Stimulated activated CD4-positive, alpha-beta T cell treated with anti-CD3 and anti-CD28 coated beads, TNF-alpha, amount 100 ng/mL, for 4 hours (primary cell): Measurements from ENCODE around the gene MED7.
"Not testable (repeated sequence)": the region's sequence is repeated elsewhere in the genome, so short reads cannot be mapped to it uniquely, and the experiment has no call there.

Experiments used
- DNase-seq, 3 experiments: peaks; one replicate each; pipeline ENCODE4 v3.0.0-alpha.2; 2020; ENCODE audit warnings: low read depth in 3 of 3

The MED7 gene

DNA sequence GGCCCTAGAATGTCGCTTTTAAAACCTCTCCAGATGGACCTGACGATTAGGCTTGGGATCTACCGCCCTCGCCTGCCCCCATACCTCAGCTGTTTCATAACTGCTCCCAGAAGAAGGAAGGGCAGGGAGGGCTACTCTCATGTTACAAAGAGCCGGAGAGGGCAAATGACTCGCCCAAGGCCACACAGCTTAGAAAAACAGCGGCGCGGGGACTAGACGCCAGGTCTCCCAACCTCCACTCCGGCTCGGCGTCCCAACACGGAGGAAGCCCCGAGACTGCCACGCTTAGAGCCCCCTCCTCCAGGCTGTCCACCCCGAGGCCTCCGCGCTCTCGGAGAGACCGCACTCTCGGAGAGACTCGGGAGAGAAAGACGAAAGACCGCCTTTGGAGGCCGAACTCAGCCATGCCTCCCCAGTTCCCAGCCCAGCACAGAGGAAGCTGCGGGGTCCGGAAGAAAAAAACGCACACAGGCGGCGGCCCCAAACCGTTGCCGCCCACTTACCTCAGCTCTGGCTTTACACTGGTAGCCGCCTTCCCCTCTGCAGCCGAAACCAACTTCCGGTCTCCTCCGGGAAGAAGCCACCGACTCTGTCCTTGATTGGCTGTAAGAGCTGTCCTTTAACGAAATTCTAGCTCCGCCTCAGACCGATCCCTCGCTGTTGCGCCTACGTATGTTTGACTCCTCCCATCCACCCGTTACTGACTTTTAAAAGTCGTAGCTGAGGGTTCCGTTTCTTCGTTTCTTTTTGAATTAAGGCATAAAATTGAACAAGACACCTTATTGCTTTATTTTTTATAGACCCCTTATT is at the start of gene MED7:
TSS of gene MED7 (minus strand) at position 549 of the 810 bp plus-strand sequence. CDS start 3,434 bp downstream, outside the sequence.
- DNase-seq = peak; percentile 59 to 86 (median 84)

GRCh38 chr5:157189223-157189622 is 46.6 kb upstream of the MED7 start:
- DNase-seq = no peak

DNA sequence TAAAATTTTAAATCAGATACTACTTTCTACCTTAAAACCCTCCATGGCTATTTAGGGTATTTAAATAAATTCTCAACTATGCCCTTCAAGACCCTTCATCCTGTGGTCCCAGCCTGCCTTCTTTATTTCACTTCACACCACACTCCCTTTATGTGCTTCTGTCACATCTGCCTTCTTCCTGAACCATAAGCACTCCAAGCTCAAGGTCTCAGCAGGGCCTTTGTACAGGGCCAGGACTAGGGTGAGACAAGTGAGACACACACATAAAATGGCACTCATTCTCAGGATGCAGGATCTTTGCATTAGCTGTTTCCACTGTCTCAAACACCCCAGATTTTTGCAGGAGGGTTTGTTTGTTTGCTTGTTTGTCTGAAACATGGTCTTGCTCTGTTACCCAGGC is 45.6 kb upstream of the MED7 start:
- DNase-seq = no peak

DNA sequence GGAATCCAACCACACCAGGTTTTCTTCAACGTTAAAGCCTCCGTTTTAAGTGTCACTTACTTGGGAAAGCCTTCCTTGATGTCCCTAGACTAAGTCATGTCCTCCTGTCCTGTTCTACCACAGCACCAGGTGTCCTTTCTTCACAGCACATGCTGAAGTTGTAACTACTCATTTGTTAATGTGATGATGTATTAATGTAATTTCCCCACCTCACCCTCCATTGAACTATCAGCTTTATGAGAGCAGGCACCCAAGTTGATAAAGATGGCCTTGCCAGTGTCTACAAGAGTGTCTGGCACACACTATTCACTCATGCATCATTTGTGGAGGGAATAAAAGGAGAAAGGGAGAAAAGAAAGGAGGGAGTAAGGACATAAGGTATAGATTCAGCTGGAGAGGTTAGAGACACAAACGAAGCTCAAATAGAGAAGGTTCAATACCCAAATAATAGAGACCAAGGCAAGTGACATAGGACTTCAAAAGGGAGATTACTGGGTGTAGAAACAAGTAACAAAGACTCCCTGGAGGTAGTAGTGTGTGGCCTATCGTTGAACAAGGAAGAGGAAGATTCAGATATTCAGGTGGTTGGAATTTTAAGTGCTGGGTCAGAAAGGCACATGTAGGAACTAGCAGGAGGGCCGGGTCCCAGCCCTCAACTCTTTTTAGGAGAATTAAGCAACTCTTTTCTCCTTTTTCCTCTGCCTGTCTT is 44.5 kb upstream of the MED7 start:
- no peak for DNase-seq

DNA sequence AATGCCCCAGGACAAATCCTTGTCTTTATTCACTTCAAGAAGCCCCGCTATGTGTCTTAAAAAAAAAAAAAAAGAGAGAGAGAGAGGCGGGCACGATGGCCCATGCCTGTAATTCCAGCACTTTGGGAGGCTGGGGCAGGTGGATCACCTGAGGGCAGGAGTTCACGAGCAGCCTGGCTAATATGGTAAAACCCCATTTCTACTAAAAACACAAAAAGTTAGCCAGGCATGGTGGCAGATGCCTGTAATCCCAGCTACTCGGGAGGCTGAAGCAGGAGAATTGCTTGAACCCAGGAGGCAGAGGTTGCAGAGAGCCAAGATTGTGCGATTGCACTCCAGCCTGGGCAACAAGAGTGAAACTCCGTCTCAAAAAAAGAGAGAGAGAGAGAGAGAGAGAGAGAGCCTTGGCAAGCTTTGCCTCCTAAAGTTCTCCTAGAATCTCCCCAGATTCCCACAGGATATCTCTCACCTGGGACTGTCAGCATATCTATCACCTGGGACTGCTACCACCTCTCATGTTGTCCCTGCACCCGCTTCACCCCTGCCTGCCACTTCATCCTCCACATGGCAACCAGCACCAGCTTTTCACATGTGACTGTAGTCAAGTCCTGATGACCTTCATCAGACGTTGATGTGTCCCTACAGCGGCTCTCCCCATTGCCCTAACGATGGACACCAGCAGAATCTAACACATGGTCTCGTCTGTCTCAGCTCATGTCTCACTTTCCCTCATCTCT is 43.8 kb upstream of the MED7 start:
- no peak for DNase-seq

DNA sequence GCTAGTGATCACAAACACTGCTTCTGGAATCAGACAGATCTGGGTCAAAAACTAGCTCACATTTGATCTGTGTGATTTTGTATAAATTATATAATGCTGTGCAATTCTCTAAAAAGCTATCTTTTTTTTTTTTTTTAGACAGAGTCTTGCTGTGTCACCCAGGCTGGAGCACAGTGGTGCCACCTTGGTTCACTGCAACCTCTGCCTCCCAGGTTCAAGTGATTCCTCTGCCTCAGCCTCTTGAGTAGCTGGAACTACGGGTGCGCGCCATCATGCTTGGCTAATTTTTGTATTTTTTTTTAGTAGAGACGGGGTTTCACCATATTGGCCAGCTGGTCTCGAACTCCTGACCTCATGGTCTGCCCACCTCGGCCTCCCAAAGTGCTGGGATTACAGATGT is 42.5 kb upstream of the MED7 start:
- not testable (repeated sequence) for DNase-seq

GRCh38 chr5:157184117-157184670 is 41.5 kb upstream of the MED7 start:
- DNase-seq = no peak

GRCh38 chr5:157182143-157182757 is 39.6 kb upstream of the MED7 start:
- no peak for DNase-seq

- DNase-seq = no peak
These were observed 38.0 kb upstream of the MED7 start, which contains the start of gene ITK for GRCh38 chr5:157180374-157181264. ITK (plus strand) TSS chr5:157180840; CDS start chr5:157180978, 138 bp downstream.

GRCh38 chr5:157178966-157179365 is 36.3 kb upstream of the MED7 start:
- no peak for DNase-seq

GRCh38 chr5:157177953-157178352 is 35.3 kb upstream of the MED7 start:
- DNase-seq = no peak

GRCh38 chr5:157175071-157175612 is 32.5 kb upstream of the MED7 start:
- no peak for DNase-seq

DNA sequence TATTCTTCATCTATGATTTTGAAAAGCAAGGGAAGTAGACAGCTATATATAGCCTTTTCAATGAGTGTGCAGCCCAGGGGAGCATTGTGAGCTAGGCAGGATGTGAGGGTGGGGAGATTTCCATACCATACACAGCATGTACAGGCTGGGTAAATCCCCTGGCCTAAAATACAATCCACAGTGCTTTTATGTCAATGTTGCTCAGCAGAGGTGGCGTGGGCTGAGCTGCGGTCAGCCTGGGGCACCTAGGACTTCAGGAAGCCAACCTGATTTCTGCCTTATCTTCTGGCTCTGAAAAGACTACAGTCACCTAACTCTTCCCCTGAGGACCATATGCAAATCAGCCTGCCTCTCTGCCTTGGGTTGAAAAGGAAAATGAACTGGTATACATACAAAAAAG is 29.7 kb upstream of the MED7 start:
- peak; percentile 56 to 83 (median 80) for DNase-seq

DNA sequence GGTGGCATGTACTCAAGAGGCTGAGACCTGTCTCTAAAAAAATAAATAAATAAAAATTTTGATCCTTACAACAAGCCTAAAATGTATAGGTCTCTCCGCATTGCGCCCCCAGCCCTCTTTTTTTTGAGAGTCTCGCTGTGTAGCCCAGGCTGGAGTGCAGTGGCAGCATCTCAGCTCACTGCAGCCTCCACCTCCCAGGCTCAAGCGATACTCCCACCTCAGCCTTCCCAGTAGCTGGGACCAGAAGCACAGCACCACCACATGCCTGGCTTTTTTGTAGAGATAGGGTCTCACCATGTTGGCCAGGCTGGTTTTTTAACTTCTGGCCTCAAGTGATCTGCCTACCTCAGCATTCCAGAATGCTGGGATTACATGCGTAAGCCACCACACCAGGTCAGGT is 25.6 kb upstream of the MED7 start:
- DNase-seq = no peak

DNA sequence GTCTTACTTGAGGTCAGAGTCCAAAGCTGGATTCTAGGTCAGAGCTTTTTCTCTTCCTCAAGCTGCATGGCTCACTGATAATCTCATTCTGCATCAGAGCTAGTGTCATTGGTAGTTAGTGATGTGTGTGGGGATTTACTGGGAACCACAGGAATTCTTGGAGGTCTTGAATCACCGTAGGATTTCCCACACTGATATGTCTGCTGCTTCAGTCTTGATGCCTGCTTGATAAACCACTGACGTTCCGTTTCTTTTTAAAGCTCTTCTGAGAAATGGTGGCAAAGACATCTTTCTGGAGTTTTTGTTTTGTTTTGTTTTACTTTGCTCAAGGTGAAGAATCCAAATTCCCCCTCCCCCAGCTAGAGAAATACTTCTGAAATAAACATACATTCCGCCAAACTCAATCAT is 24.6 kb upstream of the MED7 start:
- no peak for DNase-seq

DNA sequence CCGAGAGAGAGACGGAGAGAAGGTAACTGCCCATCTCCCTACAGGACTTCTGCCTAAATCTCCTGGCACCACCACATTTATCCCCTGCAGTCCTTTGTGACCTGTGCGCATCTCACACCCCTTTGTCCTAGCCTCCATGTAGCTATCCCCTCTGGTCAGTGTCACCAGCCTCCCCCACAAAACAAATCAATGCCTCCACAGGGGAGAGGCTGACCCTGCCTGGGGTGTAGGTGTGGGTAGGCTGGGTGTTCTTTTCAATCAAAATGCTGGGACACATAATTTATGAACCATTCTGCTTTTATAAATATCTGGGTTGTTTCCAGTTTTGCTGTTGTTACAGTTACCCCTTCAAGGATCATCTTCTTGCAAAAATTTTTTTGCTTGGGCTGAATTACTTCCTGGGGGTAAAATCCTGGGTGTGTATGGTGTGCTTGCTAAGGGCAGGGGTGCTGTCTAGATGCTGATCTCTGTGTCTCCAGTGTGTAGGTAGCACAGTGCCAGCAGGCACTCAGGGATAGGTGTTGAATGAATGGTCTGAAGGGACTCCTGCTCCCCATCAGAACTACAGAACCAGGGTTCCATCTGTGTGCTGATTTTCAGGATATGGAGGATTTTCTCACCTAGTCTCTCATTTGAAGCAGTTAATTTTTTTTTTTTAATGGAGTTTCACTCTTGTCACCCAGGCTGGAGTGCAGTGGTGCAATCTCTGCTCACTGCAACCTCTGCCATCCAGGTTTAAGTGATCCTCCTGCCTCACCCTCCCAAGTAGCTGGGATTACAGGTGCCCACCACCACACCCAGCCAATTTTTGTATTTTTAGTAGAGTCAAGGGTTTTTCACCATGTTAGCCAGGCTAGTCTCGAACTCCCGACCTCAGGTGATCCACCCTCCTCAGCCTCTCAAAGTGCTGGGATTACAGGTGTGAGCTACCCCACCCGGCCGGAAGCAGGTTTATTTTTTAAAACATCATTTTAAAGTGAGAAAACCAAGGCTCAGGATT is 23.8 kb upstream of the MED7 start, which contains the start of gene GARIN3:
TSS of gene GARIN3 (minus strand) at position 51 of the 1,000 bp plus-strand sequence. CDS start 96 bp downstream, outside the sequence.
- DNase-seq = no peak

DNA sequence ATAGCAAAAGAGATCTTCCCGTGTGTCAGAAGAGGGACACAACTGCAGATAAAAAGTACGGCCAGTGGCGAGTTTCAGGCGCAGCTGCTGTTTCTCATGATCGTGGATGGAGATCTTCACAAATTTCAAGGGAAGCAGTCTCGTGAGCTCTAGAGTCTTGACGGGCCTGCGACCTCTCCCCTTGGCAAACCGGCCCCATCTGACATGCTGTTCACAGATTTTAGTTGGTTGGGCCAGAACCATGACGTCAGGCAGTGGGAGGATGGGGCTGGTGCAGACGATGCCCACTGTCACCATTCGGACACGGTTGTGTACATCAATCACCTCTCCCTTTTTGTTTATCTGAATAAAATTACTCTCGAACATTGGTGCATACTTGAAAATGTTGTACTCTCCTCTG is 23.0 kb upstream of the MED7 start:
- DNase-seq = no peak

DNA sequence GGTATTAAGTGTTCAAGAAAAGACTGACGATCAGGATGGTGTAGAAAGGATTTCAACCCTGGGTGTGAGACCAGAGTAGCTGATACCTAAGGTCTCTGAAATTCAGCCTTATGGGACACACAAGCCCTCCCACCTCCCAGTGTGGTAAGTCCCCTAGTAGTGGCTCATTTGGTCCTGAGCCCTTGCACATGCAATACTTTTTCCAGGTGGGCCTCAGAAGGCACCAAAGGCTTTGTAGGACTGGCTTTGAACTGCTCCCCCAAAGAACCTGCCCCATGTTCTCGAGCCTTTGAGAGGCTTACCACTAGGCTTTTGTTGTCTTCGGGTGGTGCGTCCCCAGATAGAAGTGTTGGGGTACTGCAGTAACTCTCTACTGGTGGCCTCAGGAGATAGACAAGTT is 22.6 kb upstream of the MED7 start:
- no peak for DNase-seq

DNA sequence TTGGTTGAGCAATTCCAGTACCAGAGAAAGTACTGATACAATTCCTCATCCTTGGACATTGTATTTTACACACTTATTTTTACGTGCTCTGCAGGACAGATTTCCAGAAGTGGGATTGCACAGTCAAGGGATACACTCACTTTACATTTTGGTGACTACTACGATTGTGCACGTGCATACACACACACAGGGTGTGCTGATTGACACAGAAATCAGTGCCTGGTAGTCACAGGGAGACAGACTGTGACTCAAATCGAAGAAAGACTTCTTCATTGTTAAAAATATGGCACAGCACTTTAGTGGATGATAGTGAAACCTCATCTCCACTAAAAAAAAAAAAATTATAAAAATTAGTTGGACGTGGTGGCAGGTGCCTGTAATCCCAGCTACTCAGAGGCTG is 21.9 kb upstream of the MED7 start:
- DNase-seq = no peak
